Dedifferentiated amniotic fluid mesenchymal stem cell (primary cell): ENCODE data around the gene PCDHGB1.
A peak's percentile ranks its signal among the peaks of the same experiment; 100 is the strongest.
"Not testable (repeated sequence)": the region's sequence is repeated elsewhere in the genome, so short reads cannot be mapped to it uniquely, and the experiment has no call there.

Experiments used
- DNase-seq: peaks from one replicate; pipeline ENCODE4 v3.0.0-alpha.2; 2016; ENCODE audit errors: extremely low spot score

Gene PCDHGB1

GRCh38 chr5:141346017-141346416 lies 3.9 kb upstream of the PCDHGB1 start:
- DNase-seq, result not testable (repeated sequence)

- DNase-seq, result no peak
Measured at GRCh38 chr5:141351591-141351990, 1.7 kb downstream of the PCDHGB1 start.

- DNase-seq, result no peak
Measured at GRCh38 chr5:141354900-141355469, 5.1 kb downstream of the PCDHGB1 start, which contains the start of gene PCDHGA4. Gene PCDHGA4, plus strand, starts transcription at chr5:141355021. Its CDS starts 87 bp downstream, at chr5:141355108.

- no peak for DNase-seq
Measured at GRCh38 chr5:141355641-141356040, 5.7 kb downstream of the PCDHGB1 start.

GRCh38 chr5:141356133-141356532 lies 6.2 kb downstream of the PCDHGB1 start:
- DNase-seq, result no peak

- no peak for DNase-seq
Measured at GRCh38 chr5:141356950-141357349, 7.1 kb downstream of the PCDHGB1 start.

GRCh38 chr5:141359790-141360426 lies 10.0 kb downstream of the PCDHGB1 start, which contains the start of gene PCDHGB2:
Gene PCDHGB2, plus strand, starts transcription at chr5:141359994. Its CDS starts 142 bp downstream, at chr5:141360136.
- no peak for DNase-seq

GRCh38 chr5:141360685-141361084 lies 10.8 kb downstream of the PCDHGB1 start:
- no peak for DNase-seq

- DNase-seq, result no peak
Measured at GRCh38 chr5:141362719-141363118, 12.8 kb downstream of the PCDHGB1 start.

- DNase-seq, result no peak
Measured at GRCh38 chr5:141363952-141364660, 14.2 kb downstream of the PCDHGB1 start, which contains the start of gene PCDHGA5. Gene PCDHGA5, plus strand, starts transcription at chr5:141364162. Its CDS starts 169 bp downstream, at chr5:141364331.

- no peak for DNase-seq
Measured at GRCh38 chr5:141366016-141366896, 16.4 kb downstream of the PCDHGB1 start.

GRCh38 chr5:141369994-141370848 lies 20.3 kb downstream of the PCDHGB1 start, which contains the start of gene PCDHGB3:
Gene PCDHGB3, plus strand, starts transcription at chr5:141370242. Its CDS starts 153 bp downstream, at chr5:141370395.
- DNase-seq, result no peak

- no peak for DNase-seq
Measured at GRCh38 chr5:141371572-141372475, 21.9 kb downstream of the PCDHGB1 start.

- peak; percentile 39 for DNase-seq
Measured at GRCh38 chr5:141373673-141374317, 23.9 kb downstream of the PCDHGB1 start, which contains the start of gene PCDHGA6. Gene PCDHGA6, plus strand, starts transcription at chr5:141373891. Its CDS starts 193 bp downstream, at chr5:141374084.

- DNase-seq, result no peak
Measured at GRCh38 chr5:141374627-141375026, 24.7 kb downstream of the PCDHGB1 start.

- not testable (repeated sequence) for DNase-seq
Measured at GRCh38 chr5:141375444-141376155, 25.7 kb downstream of the PCDHGB1 start.

GRCh38 chr5:141382469-141383294 lies 32.8 kb downstream of the PCDHGB1 start, which contains the start of gene PCDHGA7:
Gene PCDHGA7, plus strand, starts transcription at chr5:141382742. Its CDS starts 158 bp downstream, at chr5:141382900.
- no peak for DNase-seq
